ENCODE data around the gene BRME1.

- TF ChIP-seq CTCF (IDR thresholded peaks at IDR 0.05) (no peak), POLR2A (IDR thresholded peaks at IDR 0.05) (no peak)
These were observed 69.9 kb downstream of the BRME1 start for GRCh38 chr19:13835791-13836723.

Measured in uterus (tissue), 2 donors.